D721Med (cell line): Measurements from ENCODE around the gene ETFDH.

Experiments used
- DNase-seq: peaks from one replicate; pipeline ENCODE4 v3.0.0; 2011; ENCODE audit warnings: low spot score; ENCODE audit not compliant: insufficient read length
- FAIRE-seq: peaks from 2 replicates; lab custom pipeline; 2011; peaks lifted over from hg19 to GRCh38; lab: Jason Lieb, UNC
- CTCF ChIP-seq: IDR thresholded peaks from 2 replicates; pipeline ENCODE4 v1.5.1; 2012; ENCODE audit warnings: mild to moderate bottlenecking, control low read depth; ENCODE audit not compliant: insufficient read depth; ENCODE audit errors: missing control alignments

Gene ETFDH

DNA sequence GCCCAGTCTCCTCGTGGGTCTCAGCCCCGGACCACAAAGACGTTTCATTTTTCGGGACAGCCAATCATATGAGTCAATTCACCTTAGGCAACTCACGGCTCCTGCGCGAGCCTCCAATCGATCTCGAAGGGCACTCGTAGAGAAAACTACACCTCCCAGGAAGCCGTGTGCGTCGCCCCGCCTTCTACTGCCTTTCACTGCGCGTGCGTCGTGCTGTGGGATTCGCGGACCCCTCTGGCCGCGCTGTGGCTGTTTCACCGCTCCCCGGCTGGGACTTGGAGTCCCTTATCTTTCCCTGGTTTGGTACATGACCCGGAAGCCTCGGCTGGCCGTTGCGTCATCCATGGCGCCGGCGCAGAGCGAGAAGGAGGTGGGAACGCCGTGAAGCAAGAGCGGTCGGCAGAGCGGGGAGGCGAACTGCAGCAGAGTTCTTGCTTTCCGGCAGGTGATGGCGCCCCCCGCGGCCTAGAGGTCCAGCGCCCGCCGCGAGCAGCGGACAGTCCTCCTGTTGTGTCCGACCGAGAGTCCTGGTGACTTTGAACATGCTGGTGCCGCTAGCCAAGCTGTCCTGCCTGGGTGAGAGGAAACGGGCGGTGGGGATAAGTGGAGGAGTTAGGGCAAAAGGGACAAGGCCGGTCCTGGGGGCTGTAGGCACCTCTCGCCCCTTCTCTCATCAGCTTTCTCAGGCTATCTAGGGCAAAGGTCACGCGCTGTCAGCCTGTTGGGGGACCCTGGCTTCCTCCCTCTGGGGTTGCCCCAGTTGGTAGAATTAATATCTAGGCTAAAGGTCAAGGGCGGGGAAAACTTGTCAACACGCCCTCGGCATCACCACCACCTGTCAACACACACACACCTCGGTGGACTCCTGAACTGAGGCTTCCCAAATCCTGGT lies at the start of gene ETFDH:
TSS of gene ETFDH (plus strand) at position 382 of the 892 bp plus-strand sequence. CDS start at position 543, 161 bp downstream.
- peak; percentile 71 for DNase-seq
- TF ChIP-seq CTCF = peak; percentile 70
- FAIRE-seq = peak; percentile 67

GRCh38 chr4:158624889-158625478 lies 47.1 kb upstream of the ETFDH start:
- FAIRE-seq = peak; percentile 78
- peak; percentile 71 for TF ChIP-seq CTCF
- DNase-seq = no peak

DNA sequence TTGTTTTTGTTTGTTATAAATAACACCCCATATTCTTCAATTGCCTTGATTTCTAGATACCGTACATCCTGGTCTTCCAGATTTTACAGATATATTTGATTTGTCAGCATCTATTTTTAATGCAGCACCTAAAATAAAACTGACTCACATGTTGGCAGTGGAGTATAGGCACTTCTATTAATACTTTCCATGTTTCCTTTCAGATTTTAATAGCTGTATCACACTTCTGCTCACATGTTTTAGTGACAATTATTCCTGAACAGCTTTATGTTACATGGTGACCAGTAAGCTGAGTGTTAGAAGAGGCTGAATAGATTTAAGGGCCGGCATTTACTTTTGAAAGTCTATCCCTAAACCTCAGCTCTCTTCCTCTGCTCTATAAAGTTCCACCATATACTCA lies 46.6 kb upstream of the ETFDH start:
- no peak for DNase-seq
- no peak for FAIRE-seq
- no peak for TF ChIP-seq CTCF

DNA sequence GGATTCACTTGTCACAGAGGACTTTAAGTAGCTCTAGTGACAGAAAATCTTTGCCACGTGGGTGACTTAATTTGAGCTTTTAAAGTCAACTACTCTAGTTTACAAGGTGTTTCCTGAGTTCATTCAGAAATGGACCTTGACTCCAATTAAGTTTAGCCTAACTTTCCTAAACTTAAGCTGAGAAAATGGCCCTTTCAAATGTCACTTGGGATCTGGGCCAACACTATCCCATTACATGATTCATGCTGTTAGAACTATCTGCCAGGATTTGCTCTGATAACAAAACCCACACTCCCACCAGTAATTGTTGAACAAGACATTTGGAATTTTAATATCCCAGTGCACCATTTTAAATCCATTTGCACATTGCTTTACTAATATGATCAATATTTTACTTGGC lies 41.2 kb upstream of the ETFDH start:
- FAIRE-seq = peak; percentile 55
- no peak for DNase-seq
- no peak for TF ChIP-seq CTCF

DNA sequence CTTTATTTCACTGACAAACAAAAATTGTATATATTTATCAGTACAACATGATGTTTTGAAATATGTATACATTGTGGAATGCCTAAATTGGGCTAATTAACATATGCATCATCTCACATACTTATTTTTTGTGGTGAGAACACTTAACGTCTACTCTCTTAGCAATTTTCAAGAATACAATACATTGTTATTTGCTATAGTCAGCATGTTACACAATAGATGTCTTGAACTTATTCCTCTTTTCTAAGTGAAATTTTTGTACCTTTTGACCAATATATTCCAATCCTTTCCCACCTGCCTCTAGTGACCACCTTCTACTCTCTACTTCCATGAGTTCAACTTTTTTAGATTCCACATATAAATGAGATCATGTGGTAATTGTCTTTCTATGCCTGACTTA lies 35.5 kb upstream of the ETFDH start:
- no peak for DNase-seq
- no peak for TF ChIP-seq CTCF
- no peak for FAIRE-seq

DNA sequence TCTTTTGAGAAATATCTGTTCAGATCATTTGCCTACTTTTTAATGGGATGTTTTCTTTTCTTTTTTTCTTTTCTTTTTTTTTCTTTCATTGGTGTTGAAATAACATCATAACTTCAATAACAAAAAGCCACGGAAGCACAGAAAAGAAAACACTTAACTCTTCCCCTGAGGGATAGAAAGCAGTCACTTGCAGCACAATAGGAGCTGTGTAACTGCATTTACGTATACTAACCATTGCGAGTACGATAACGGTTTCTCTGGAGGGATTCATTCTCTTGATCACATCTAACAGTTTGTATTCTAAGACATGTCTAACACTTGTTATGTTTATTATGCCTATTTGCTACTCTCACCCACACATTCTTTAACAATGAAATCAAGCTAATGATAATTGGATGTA lies 27.7 kb upstream of the ETFDH start:
- no peak for FAIRE-seq
- TF ChIP-seq CTCF = no peak
- DNase-seq = no peak

GRCh38 chr4:158644760-158645159 lies 27.3 kb upstream of the ETFDH start:
- no peak for DNase-seq
- no peak for TF ChIP-seq CTCF
- no peak for FAIRE-seq
